ENCODE results near the gene FBXO41. TPM values are rescaled to one million over a fixed set of nuclear protein-coding genes. Genes with fewer than 3 reads are reported as not detected.
"Not testable (repeated sequence)": the region's sequence is repeated elsewhere in the genome, so short reads cannot be mapped to it uniquely, and the experiment has no call there.

Gene FBXO41
- total RNA-seq, 1 donor from 2014 or later: 2.1 TPM

GRCh38 chr2:73266061-73266901, 18.0 kb downstream of the FBXO41 start:
- Histone ChIP-seq H3K4me1 (no peaks in the 10 kb centered on the region), H3K27me3 (peaks cover 35% of the 10 kb centered on the region), H3K27ac (no peak overlapping the region), H3K4me3 (no peak overlapping the region), H3K36me3 (no peaks in the 10 kb centered on the region), H3K9me3 (no peaks in the 10 kb centered on the region)
- TF ChIP-seq CTCF (IDR thresholded peaks at IDR 0.05): no peak
- ATAC-seq (no peak), DNase-seq (peak; percentile 46)
- intact Hi-C loops (cut with DNase I): no loop called here

GRCh38 chr2:73265298-73266060, 18.8 kb downstream of the FBXO41 start:
- Histone ChIP-seq H3K27me3 (peaks cover 32% of the 10 kb centered on the region), H3K4me1 (no peaks in the 10 kb centered on the region), H3K36me3 (no peaks in the 10 kb centered on the region), H3K4me3 (no peak overlapping the region), H3K9me3 (no peaks in the 10 kb centered on the region), H3K27ac (no peak overlapping the region)
- intact Hi-C loops (cut with DNase I): no loop called here
- ATAC-seq (no peak), DNase-seq (peak; percentile 35)
- no peak for TF ChIP-seq CTCF (IDR thresholded peaks at IDR 0.05)

GRCh38 chr2:73264783-73265182, 19.5 kb downstream of the FBXO41 start:
- ATAC-seq (no peak), DNase-seq (peak; percentile 46)
- Histone ChIP-seq H3K27me3 (peaks cover 25% of the 10 kb centered on the region), H3K4me3 (no peak overlapping the region), H3K9me3 (no peaks in the 10 kb centered on the region), H3K4me1 (no peaks in the 10 kb centered on the region), H3K27ac (no peak overlapping the region), H3K36me3 (no peaks in the 10 kb centered on the region)
- intact Hi-C loops (cut with DNase I): no loop called here
- TF ChIP-seq CTCF (IDR thresholded peaks at IDR 0.05): no peak

- Histone ChIP-seq H3K4me1 (no peaks in the 10 kb centered on the region), H3K9me3 (no peaks in the 10 kb centered on the region), H3K27me3 (peaks cover 22% of the 10 kb centered on the region), H3K4me3 (no peak overlapping the region), H3K36me3 (no peaks in the 10 kb centered on the region), H3K27ac (no peak overlapping the region)
- DNase-seq (peak; percentile 40), ATAC-seq (no peak)
- intact Hi-C loops (cut with DNase I): no loop called here
- TF ChIP-seq CTCF (IDR thresholded peaks at IDR 0.05): no peak
Measured at GRCh38 chr2:73264332-73264606, 20.0 kb downstream of the FBXO41 start.

GRCh38 chr2:73263540-73264331, 20.5 kb downstream of the FBXO41 start:
- H3K9me3 ChIP-seq: no peaks in the 10 kb centered on the region
- DNase-seq: peak; percentile 54
- no peaks in the 10 kb centered on the region for H3K36me3 ChIP-seq
- H3K27me3 ChIP-seq: peaks cover 19% of the 10 kb centered on the region
- ATAC-seq: no peak
- H3K27ac ChIP-seq: no peak overlapping the region
- intact Hi-C loops (cut with DNase I): no loop called here
- H3K4me1 ChIP-seq: no peaks in the 10 kb centered on the region
- no peak for TF ChIP-seq CTCF (IDR thresholded peaks at IDR 0.05)
- H3K4me3 ChIP-seq: no peak overlapping the region

- DNase-seq: peak; percentile 30
- H3K4me3 ChIP-seq; ATAC-seq; intact Hi-C loops (cut with DNase I); H3K27ac ChIP-seq; H3K9me3 ChIP-seq; H3K36me3 ChIP-seq; H3K4me1 ChIP-seq: not testable (repeated sequence)
- peaks cover 10% of the 10 kb centered on the region for H3K27me3 ChIP-seq
Measured at GRCh38 chr2:73262691-73263429, 21.4 kb downstream of the FBXO41 start.
